GM12872 (cell line): ENCODE results near the gene SORCS2.

ENCODE experiments used
- TF ChIP-seq, protein P1 (sequence below): IDR thresholded peaks from 3 replicates; pipeline ENCODE4 v1.5.1; 2011; ENCODE audit warnings: low read depth, mild to moderate bottlenecking, low read length, moderate library complexity; ENCODE audit not compliant: insufficient read depth

SORCS2 gene

DNA sequence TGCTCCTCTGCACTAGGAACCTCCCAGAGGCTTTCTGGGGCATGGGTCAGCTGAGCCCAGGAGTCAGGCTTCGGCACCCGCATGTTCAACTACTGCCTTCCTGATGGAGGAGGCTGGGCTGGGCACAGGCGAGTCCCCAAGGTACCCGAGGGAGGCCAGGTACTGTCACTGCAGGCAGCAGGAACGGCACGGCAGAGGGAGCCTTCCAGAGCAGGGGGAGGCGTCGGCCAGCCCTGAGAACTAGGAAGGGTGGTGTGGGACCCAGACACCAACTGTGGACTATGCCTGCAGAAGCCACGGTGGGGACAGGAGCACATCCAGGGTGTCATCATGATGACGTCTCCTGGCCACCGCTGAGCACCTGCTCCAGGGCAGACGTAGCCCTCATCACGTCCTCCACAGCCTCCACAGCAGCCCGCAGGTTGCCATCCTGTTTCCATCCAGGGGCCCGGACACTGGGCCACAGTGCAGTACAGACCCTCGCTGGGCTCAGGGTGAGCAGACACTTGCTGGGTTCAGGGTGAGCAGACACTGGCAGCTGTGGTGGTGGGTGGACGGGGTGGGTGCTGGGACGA is 40.8 kb downstream of the SORCS2 start:
- TF ChIP-seq, protein P1, sequence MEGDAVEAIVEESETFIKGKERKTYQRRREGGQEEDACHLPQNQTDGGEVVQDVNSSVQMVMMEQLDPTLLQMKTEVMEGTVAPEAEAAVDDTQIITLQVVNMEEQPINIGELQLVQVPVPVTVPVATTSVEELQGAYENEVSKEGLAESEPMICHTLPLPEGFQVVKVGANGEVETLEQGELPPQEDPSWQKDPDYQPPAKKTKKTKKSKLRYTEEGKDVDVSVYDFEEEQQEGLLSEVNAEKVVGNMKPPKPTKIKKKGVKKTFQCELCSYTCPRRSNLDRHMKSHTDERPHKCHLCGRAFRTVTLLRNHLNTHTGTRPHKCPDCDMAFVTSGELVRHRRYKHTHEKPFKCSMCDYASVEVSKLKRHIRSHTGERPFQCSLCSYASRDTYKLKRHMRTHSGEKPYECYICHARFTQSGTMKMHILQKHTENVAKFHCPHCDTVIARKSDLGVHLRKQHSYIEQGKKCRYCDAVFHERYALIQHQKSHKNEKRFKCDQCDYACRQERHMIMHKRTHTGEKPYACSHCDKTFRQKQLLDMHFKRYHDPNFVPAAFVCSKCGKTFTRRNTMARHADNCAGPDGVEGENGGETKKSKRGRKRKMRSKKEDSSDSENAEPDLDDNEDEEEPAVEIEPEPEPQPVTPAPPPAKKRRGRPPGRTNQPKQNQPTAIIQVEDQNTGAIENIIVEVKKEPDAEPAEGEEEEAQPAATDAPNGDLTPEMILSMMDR, result no peak

DNA sequence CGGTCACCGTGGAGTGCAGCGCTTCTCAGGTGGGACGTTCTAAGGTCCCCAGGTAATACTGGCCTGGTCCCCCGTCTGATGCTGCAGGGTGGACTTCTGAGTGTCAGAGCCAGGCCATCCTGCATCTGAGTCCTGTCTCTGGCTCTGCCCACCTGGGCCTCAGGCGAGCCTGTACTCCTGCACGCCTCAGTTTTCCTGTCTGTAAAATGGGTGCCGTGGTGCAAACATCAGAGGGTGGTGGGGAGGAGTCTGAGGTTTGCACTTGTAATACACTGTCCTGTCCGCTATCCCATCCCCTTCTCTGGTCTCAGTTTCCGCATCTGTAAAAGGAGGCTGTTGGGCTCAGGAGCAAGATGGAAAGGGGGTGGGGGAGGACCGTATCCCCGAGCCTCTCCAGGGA is 41.3 kb downstream of the SORCS2 start:
- TF ChIP-seq, protein P1, result no peak

DNA sequence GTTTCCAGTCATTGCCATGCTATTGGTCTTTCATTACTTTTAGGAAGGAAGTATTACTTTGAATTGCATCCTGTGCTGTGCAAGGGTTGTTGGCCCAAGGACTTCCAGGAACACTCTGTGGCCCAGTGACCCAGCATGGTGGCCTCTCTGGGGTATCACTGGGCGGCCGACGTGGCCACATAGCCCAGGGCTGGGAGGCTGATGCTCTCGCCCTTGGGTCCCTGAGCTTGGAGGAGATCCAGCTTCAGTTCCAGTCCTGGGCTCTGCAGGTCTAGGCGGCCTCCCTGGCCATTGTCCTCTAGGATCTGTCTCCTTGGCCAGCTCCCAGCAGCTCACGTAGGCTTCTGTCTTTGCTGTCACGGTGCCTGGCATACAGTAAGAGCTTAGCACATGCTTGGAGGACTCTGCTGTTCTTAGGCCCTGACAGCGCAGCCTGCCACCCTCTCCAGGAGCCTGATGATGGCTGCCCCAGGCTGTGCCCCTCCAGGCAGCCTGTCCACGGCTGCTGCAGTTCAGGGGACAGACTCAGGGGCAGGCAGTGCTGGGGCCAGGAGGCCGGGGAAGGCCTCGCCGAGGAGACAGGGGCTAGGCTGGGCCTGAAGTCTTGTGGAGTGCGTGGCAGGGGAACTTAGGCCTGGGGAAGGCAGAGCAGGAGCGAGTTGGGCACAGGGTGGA is 42.2 kb downstream of the SORCS2 start:
- TF ChIP-seq, protein P1, result no peak

DNA sequence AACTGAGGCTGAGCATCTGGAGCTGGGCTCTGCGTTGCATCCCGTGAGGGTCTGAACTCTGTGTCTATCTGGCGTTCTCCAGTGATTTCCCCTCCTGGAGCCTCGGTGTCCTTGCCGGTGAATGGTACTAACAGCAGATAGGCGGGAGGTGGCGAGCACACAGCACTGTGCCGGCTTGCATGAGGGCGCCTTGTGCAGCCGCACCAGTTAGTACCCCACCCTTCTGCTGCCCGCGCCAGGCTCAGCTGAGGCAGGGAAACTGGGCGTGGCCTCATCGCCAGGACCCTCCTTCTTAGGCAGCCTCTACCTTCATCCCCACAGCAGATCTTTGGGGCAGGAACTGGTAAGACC is 42.7 kb downstream of the SORCS2 start:
- TF ChIP-seq, protein P1, result no peak

DNA sequence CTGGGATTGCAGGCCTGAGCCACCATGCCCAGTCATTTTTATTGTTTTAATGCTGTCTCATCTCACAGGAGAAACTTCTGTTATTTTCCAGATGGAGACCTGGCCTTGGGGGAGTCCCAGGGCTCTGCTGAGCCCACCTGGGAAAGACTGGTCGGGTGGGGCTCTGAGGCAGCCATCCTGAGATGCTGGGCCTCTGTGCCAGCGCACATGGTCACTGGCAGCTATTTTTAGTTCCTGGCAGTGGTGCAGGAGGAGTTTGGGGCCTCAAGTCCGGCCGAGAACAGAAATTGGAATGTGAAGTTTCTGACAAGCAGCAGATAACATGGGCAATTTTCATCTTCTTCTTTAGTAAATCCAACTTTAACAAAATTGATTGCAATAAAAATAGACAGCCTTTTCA is 44.5 kb downstream of the SORCS2 start:
- TF ChIP-seq, protein P1, result no peak

DNA sequence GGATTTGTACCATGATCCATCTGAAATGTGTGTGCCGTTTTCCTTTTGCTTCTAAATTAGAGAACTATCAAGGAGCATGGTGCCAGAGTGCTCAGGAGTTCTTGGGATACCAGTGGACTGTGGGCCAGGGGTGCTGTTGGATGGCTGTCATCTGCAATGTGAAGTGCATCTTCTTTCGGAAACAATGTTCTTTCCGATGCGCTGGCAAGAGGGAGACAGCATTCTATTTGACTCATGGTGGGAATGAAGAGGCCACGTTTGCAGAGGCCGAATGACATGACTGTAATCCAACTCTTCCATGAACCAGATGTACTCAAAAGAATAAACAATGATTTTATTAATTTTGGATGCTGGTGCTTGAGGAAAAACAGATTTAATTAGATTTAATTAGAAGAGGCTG is 45.5 kb downstream of the SORCS2 start:
- TF ChIP-seq, protein P1, result no peak

DNA sequence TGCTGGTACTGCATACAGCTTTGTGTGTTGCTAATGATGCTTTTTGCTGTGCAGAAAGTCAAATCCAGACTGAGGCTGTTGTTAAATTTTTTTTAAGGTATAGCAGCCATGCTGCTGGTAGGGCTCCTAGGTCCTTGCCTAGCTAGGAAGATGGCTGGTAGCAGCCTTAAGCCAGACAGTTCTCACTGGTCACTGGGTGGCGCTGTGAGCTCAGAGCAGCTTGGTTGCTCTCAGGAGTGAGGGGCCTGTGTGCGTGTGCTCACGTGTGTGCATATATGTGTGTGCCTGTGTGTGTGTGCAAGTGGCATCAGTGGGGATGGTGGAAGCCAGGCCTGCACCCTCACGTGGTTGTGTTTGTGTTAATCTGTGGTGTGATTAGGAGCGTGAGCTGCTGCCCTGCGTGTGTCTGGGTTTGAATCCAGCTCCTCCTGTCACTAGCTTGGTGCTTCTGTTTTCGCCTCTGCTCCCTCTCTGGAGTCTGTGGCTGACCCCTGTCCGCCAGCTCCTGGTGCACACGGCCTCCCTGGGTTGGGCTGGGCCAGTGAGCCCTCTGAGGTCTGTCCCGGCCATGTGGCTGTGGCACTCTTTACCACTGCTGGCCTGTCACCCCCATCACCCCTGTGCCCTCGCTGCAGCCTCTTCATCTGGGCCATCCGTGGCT is 46.1 kb downstream of the SORCS2 start:
- TF ChIP-seq, protein P1, result peak; percentile 28; the same call in 1 of the 3 replicates
